Peyer's patch (tissue), 4 donors: ENCODE data around the gene MAGEL2.

Source experiments
- POLR2A ChIP-seq, 2 donors: fragments of 450-650 bp; IDR thresholded peaks; one replicate each; pipeline ENCODE4 v1.5.1; 2017; ENCODE audit warnings: antibody characterized with exemption in 2 of 2, mild to moderate bottlenecking in 2 of 2, moderate library complexity in 2 of 2
- TF ChIP-seq, protein P1 (sequence below), 6 experiments: fragments of 450-650 bp in 4 of 6; fragments of 200-600 bp in 2 of 6; sonication (generic) in 1 of 6; IDR thresholded peaks; one replicate each; pipeline ENCODE4 v1.5.1; 2017 to 2019; ENCODE audit warnings: antibody characterized with exemption in 6 of 6, mild to moderate bottlenecking in 3 of 6, moderate library complexity in 1 of 6

DNA sequence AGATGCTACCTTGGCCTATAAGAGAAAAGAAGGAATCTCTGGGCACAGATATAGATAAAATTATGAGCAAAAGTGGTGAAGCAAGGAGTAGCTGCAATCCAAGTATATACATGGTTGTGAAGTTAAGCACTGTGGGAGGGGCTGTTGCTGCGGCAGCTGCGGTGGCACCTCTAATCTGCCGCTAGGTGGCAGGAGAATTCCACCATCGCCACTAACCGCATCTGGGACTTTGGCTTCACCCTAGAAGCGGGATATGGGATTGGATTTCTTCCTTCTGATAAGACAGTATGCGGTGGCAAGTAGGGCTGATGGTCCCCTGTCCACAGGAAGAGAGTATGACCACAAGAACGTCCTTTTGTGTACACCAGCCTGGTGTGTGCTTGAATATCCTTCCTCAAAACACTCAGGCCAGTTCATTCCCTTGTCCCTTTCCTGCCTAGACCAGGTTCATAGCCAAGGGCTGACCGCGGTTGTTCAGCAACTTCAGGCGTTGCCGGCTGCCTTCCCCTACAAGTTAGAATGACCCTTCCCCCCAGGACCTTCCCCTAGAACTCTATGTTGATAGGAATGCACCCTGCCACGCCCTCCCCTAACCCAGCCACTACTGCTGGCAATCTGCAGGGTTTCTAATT, 5.1 kb downstream of the MAGEL2 start:
- TF ChIP-seq, protein P1, sequence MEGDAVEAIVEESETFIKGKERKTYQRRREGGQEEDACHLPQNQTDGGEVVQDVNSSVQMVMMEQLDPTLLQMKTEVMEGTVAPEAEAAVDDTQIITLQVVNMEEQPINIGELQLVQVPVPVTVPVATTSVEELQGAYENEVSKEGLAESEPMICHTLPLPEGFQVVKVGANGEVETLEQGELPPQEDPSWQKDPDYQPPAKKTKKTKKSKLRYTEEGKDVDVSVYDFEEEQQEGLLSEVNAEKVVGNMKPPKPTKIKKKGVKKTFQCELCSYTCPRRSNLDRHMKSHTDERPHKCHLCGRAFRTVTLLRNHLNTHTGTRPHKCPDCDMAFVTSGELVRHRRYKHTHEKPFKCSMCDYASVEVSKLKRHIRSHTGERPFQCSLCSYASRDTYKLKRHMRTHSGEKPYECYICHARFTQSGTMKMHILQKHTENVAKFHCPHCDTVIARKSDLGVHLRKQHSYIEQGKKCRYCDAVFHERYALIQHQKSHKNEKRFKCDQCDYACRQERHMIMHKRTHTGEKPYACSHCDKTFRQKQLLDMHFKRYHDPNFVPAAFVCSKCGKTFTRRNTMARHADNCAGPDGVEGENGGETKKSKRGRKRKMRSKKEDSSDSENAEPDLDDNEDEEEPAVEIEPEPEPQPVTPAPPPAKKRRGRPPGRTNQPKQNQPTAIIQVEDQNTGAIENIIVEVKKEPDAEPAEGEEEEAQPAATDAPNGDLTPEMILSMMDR (IDR thresholded peaks at IDR 0.05): peak in 5 of 6 experiments; percentile 25 to 73 (median 67)
- TF ChIP-seq POLR2A (IDR thresholded peaks at IDR 0.05): no peak
